ENCODE data around the gene ADSL. TPM values are rescaled to one million over a fixed set of nuclear protein-coding genes. Genes with fewer than 3 reads are reported as not detected.

The ADSL gene
- total RNA-seq, 1 experiment from 2014 or later = 126 TPM

- Histone ChIP-seq H4K20me1 (ENCODE audit: insufficient read depth) (no peaks in the 10 kb centered on the region), H3K36me3 (ENCODE audit: control insufficient read depth in 1 of 2, insufficient read depth in 2 of 2, low read length in 2 of 2) (no peaks in the 10 kb centered on the region), H3K4me3 (replicated peaks in 1 of 2; ENCODE audit: low read depth in 1 of 2, low read length in 2 of 2) (no peak overlapping the region), H3K27me3 (ENCODE audit: insufficient read depth, low read length) (no peaks in the 10 kb centered on the region), H3K27ac (ENCODE audit: low read depth, low read length) (no peak overlapping the region), H3K4me1 (ENCODE audit: control insufficient read depth in 1 of 2, insufficient read depth in 2 of 2, low read length in 2 of 2) (peaks cover 8 to 27% of the 10 kb centered on the region in 2 experiments; a peak in 3 of 4 replicates), H3K79me2 (ENCODE audit: insufficient read depth, low read length) (peaks cover 12% of the 10 kb centered on the region), H2AFZ (ENCODE audit: low read depth, low read length, poor library complexity, severe bottlenecking) (no peak overlapping the region), H3K9ac (ENCODE audit: low read length) (no peak overlapping the region), H3K9me2 (ENCODE audit: insufficient read depth) (no peaks in the 10 kb centered on the region), H3K9me3 (ENCODE audit: control insufficient read depth in 1 of 2, insufficient read depth in 1 of 2, low read depth in 1 of 2, low read length in 2 of 2) (no peaks in the 10 kb centered on the region), H3K4me2 (ENCODE audit: low read length) (no peak overlapping the region)
- RAD21 ChIA-PET (ENCODE audit: low non-redundant PET in 1 of 2, low total read pairs in 2 of 2, uncharacterized antibody in 2 of 2, unreplicated experiment in 2 of 2) = no interaction called here
- ATAC-seq (no peak), DNase-seq (ENCODE audit: low read depth, low spot score) (no peak)
- TF ChIP-seq FOSL1 (IDR thresholded peaks at IDR 0.05; ENCODE audit: low read depth) = no peak
- TF ChIP-seq YY1 (IDR thresholded peaks at IDR 0.05; ENCODE audit: extremely low read depth, insufficient replicate concordance, low read depth, low read length) = no peak
- TF ChIP-seq JUND (IDR thresholded peaks at IDR 0.05) = no peak
- no peak for TF ChIP-seq ZFX (IDR thresholded peaks at IDR 0.05)
- CTCF ChIA-PET = no interaction called here
- no TSS peak for BruUV-seq (replicated peaks)
- intact Hi-C loops (cut with micrococcal nuclease) = loop anchor here (10.0 kb wide), 1 partner anchor 270 kb away; no protein-coding TSS in a partner anchor
- POLR2A ChIA-PET = no interaction called here
Measured at GRCh38 chr22:40374567-40374966, 28.3 kb downstream of the ADSL start.

GRCh38 chr22:40376149-40376548 is 29.8 kb downstream of the ADSL start:
- no peak overlapping the region for H3K9ac ChIP-seq (ENCODE audit: low read length)
- no peak overlapping the region for H2AFZ ChIP-seq (ENCODE audit: low read depth, low read length, poor library complexity, severe bottlenecking)
- CTCF ChIA-PET = no interaction called here
- H3K9me2 ChIP-seq (ENCODE audit: insufficient read depth) = no peaks in the 10 kb centered on the region
- H3K36me3 ChIP-seq (ENCODE audit: control insufficient read depth in 1 of 2, insufficient read depth in 2 of 2, low read length in 2 of 2) = no peaks in the 10 kb centered on the region
- TF ChIP-seq ZFX (IDR thresholded peaks at IDR 0.05) (no peak), MAX (IDR thresholded peaks at IDR 0.05) (no peak), JUND (IDR thresholded peaks at IDR 0.05) (no peak), EZH2 (IDR thresholded peaks at IDR 0.05) (no peak), FOSL1 (IDR thresholded peaks at IDR 0.05; ENCODE audit: low read depth) (no peak), ZBTB33 (IDR thresholded peaks at IDR 0.05; ENCODE audit: extremely low read depth, insufficient replicate concordance, low read length) (no peak), TCF7L2 (IDR thresholded peaks at IDR 0.05; ENCODE audit: borderline replicate concordance, extremely low read depth, insufficient read depth, insufficient read length) (no peak), CTCF (IDR thresholded peaks at IDR 0.05 in 2 of 3, conservative IDR thresholded peaks at IDR 0.05 in 1 of 3; ENCODE audit: borderline replicate concordance in 1 of 3, insufficient read depth in 1 of 3, low read depth in 2 of 3, low read length in 2 of 3) (no peak), ATF3 (IDR thresholded peaks at IDR 0.05) (no peak), RAD21 (IDR thresholded peaks at IDR 0.05; ENCODE audit: low read depth) (no peak), YY1 (IDR thresholded peaks at IDR 0.05; ENCODE audit: extremely low read depth, insufficient replicate concordance, low read depth, low read length) (no peak), ZNF274 (IDR thresholded peaks at IDR 0.05; ENCODE audit: low read depth, low read length) (no peak), ELF1 (IDR thresholded peaks at IDR 0.05; ENCODE audit: borderline replicate concordance, low read depth) (no peak), SIN3A (IDR thresholded peaks at IDR 0.05; ENCODE audit: low read depth) (no peak)
- POLR2A ChIA-PET = no interaction called here
- H3K79me2 ChIP-seq (ENCODE audit: insufficient read depth, low read length) = peaks cover 22% of the 10 kb centered on the region
- H4K20me1 ChIP-seq (ENCODE audit: insufficient read depth) = no peaks in the 10 kb centered on the region
- DNase-seq (ENCODE audit: low read depth, low spot score) = no peak
- BruUV-seq (replicated peaks) = no TSS peak
- intact Hi-C loops (cut with micrococcal nuclease) = loop anchor here (10.0 kb wide), 1 partner anchor 269 kb away; no protein-coding TSS in a partner anchor
- H3K4me3 ChIP-seq (replicated peaks in 1 of 2; ENCODE audit: low read depth in 1 of 2, low read length in 2 of 2) = no peak overlapping the region
- RAD21 ChIA-PET (ENCODE audit: low non-redundant PET in 1 of 2, low total read pairs in 2 of 2, uncharacterized antibody in 2 of 2, unreplicated experiment in 2 of 2) = no interaction called here
- H3K4me1 ChIP-seq (ENCODE audit: control insufficient read depth in 1 of 2, insufficient read depth in 2 of 2, low read length in 2 of 2) = peaks cover 8 to 24% of the 10 kb centered on the region in 2 experiments; a peak in 3 of 4 replicates
- H3K4me2 ChIP-seq (ENCODE audit: low read length) = no peak overlapping the region
- no peak overlapping the region for H3K27ac ChIP-seq (ENCODE audit: low read depth, low read length)
- no peaks in the 10 kb centered on the region for H3K9me3 ChIP-seq (ENCODE audit: control insufficient read depth in 1 of 2, insufficient read depth in 1 of 2, low read depth in 1 of 2, low read length in 2 of 2)
- H3K27me3 ChIP-seq (ENCODE audit: insufficient read depth, low read length) = no peaks in the 10 kb centered on the region
- ATAC-seq = no peak

Data from HCT116 (cell line).